Breast epithelium (tissue), 4 donors: ENCODE results near the gene ACTR3. TPM values are rescaled to one million over a fixed set of nuclear protein-coding genes. Genes with fewer than 3 reads are reported as not detected.

Experiments
- DNase-seq, 2 donors: peaks; one replicate each; pipeline ENCODE4 v3.0.0-alpha.2; 2019; ENCODE audit warnings: low spot score in 2 of 2
- H3K27ac ChIP-seq, 2 donors: fragments of 200-600 bp; sonication (generic) in 1 of 2; one replicate each; pipeline ENCODE4 v1.5.1; 2016 to 2019; ENCODE audit warnings: mild to moderate bottlenecking in 1 of 2
- H3K27me3 ChIP-seq, 2 donors: fragments of 200-600 bp; sonication (generic) in 1 of 2; one replicate each; pipeline versions ENCODE4 v1.5.1 to v1.6.0; 2017 to 2019; ENCODE audit warnings: control low read depth in 1 of 2, mild to moderate bottlenecking in 1 of 2
- H3K36me3 ChIP-seq: fragments of 200-600 bp; one replicate; pipeline ENCODE4 v1.5.1; 2019
- H3K4me1 ChIP-seq, 2 donors: fragments of 200-600 bp; sonication (generic); one replicate each; pipeline ENCODE4 v1.5.1; 2016 to 2019; ENCODE audit warnings: control low read depth in 1 of 2
- H3K4me3 ChIP-seq, 3 donors: fragments of 200-600 bp; sonication (generic); 1 replicate in 2 of 3; 2 replicates in 1 of 3; pipeline ENCODE4 v1.5.1; 2016 to 2019; ENCODE audit warnings: mild to moderate bottlenecking in 3 of 3, moderate library complexity in 2 of 3
- H3K9me3 ChIP-seq, 2 donors: fragments of 200-600 bp; sonication (generic) in 1 of 2; one replicate each; pipeline ENCODE4 v1.5.1; 2016 to 2019; ENCODE audit warnings: control low read depth in 1 of 2
- POLR2A ChIP-seq: fragments of 450-650 bp; IDR thresholded peaks from one replicate; pipeline ENCODE4 v1.6.1; 2016; ENCODE audit warnings: antibody characterized with exemption, mild to moderate bottlenecking, moderate library complexity
- POLR2AphosphoS5 ChIP-seq, 3 donors: sonication (generic); formaldehyde crosslinking; IDR thresholded peaks; one replicate each; pipeline ENCODE4 v1.6.1; 2017; ENCODE audit warnings: antibody characterized with exemption in 3 of 3
- intact Hi-C: fragments of 100-400 bp; cut with DNase I; formaldehyde crosslinking; loops from one replicate; pipeline ENCODE4 v1.15.1; 2023; ENCODE audit warnings: low total_unique reads
- total RNA-seq, 3 donors: library from RNA; depleted of rRNA; stranded (reverse); fragments of >200 nt; gene quantifications; one replicate each; pipeline ENCODE4 v1.1.0, GENCODE V29; 2016
- TF ChIP-seq, protein P1 (sequence below), 3 donors: fragments of 450-650 bp; IDR thresholded peaks; one replicate each; pipeline ENCODE4 v1.5.1; 2016 to 2017; ENCODE audit warnings: antibody characterized with exemption in 3 of 3, mild to moderate bottlenecking in 3 of 3, moderate library complexity in 3 of 3

ACTR3 gene
- total RNA-seq, 3 donors from 2014 or later: 98.4 to 150 (median 117) TPM

DNA sequence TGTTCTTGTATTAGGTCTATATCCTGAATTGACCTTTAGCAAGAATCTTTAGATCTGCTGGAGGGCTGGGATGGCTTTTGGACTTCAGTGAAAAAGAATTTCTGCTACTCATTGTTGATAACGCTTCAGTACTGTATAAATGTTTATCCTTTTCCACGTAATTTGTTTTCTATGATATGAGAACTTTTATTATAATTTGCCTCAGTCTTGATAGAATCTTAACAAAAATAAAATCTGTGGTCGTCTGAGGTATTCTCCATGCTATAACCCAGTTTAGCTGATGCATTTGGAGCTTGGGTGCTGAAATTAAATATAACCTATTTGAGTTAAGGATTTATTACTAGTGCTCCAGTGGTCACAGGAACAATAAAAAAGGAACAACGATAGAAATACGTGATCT, 71.1 kb downstream of the ACTR3 start:
- TF ChIP-seq POLR2A (no peak), POLR2AphosphoS5 (IDR thresholded peaks at IDR 0.05) (no peak)
- TF ChIP-seq, protein P1, sequence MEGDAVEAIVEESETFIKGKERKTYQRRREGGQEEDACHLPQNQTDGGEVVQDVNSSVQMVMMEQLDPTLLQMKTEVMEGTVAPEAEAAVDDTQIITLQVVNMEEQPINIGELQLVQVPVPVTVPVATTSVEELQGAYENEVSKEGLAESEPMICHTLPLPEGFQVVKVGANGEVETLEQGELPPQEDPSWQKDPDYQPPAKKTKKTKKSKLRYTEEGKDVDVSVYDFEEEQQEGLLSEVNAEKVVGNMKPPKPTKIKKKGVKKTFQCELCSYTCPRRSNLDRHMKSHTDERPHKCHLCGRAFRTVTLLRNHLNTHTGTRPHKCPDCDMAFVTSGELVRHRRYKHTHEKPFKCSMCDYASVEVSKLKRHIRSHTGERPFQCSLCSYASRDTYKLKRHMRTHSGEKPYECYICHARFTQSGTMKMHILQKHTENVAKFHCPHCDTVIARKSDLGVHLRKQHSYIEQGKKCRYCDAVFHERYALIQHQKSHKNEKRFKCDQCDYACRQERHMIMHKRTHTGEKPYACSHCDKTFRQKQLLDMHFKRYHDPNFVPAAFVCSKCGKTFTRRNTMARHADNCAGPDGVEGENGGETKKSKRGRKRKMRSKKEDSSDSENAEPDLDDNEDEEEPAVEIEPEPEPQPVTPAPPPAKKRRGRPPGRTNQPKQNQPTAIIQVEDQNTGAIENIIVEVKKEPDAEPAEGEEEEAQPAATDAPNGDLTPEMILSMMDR (IDR thresholded peaks at IDR 0.05): no peak
- Histone ChIP-seq H3K27ac (no peak overlapping the region), H3K4me3 (no peak overlapping the region), H3K36me3 (no peaks in the 10 kb centered on the region), H3K9me3 (no peaks in the 10 kb centered on the region), H3K4me1 (no peaks in the 10 kb centered on the region), H3K27me3 (no peaks in the 10 kb centered on the region)
- intact Hi-C loops: no loop called here
- DNase-seq: no peak

DNA sequence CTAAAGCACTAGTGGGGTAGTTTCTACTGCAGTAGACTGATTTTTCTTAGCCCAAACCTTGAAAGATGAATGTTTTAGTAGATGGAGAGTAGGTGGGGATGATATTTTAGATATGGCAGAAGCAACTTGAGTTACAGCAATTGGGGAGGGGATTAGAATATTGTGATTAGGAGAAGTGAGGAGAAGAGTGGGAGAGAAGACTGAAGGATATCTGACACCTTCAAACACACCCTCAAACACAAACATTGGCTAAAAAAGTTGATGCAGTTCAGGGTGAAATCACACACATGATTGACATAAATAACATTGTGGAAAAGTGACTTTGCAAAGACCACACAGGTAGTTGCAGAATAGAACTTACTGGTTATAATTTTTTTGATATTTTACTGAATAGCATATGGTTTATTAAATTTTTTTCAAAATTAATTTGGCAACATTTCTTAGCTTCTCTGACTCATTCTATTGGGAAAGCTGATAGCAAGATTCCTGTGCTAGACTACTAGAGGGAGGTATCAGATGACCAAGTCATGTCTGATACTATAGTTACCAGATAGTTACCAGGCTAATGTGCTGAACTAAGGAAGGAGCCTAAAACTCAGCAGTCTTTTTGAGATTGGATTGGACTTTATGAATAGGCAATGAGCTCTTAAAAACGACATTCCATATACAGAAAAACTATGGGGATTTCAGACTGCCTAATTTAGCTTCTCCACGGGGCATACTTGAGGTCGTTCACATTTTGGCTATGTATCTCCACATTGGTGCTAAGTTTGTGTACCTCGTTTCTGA, 73.0 kb downstream of the ACTR3 start:
- Histone ChIP-seq H3K4me1 (no peaks in the 10 kb centered on the region), H3K27me3 (no peaks in the 10 kb centered on the region), H3K36me3 (no peaks in the 10 kb centered on the region), H3K4me3 (no peak overlapping the region), H3K27ac (no peak overlapping the region), H3K9me3 (no peaks in the 10 kb centered on the region)
- TF ChIP-seq POLR2A (no peak), POLR2AphosphoS5 (IDR thresholded peaks at IDR 0.05) (no peak)
- TF ChIP-seq, protein P1 (IDR thresholded peaks at IDR 0.05): no peak
- no peak for DNase-seq
- intact Hi-C loops: no loop called here

DNA sequence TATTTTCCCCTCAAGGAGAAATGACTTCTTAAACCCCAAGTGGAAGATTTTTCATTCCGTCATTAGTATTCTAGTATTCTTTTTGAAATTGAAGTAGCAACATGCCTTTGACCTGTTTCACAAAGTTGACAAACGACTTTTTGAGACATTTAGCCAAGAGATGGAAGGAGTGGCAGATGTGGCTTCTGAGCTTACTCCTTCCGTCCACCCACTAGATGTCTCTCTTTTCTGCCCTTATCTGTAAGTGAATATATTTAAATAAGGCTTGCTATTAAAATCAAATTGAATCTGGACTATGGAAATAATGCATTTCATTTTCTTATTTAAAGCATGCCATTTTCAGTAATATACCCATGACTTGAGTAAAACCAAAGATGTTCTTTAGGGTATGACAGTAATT, 74.1 kb downstream of the ACTR3 start:
- Histone ChIP-seq H3K4me3 (no peak overlapping the region), H3K27ac (no peak overlapping the region), H3K9me3 (no peaks in the 10 kb centered on the region), H3K36me3 (no peaks in the 10 kb centered on the region), H3K27me3 (no peaks in the 10 kb centered on the region), H3K4me1 (no peaks in the 10 kb centered on the region)
- TF ChIP-seq POLR2AphosphoS5 (IDR thresholded peaks at IDR 0.05): no peak
- no peak for TF ChIP-seq POLR2A
- TF ChIP-seq, protein P1 (IDR thresholded peaks at IDR 0.05): no peak
- DNase-seq: no peak
- intact Hi-C loops: no loop called here

DNA sequence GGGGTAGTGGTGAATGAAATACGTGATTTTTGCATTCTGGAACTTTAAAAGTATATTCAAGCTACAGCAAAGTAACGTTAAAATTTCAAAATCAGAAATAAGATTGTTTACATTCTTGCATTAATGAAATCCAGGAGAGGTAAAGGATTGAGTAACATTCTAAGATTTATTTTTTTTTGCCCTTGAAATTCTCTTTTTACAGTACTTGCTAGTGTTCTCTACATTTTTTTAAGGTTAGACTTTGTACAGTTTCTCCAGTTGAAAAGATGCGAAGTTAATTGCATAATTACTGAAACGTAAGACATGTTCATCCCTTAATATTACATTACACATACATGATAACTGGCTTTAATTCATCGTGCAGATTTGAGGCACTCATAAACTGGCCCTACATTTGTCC, 74.5 kb downstream of the ACTR3 start:
- Histone ChIP-seq H3K36me3 (no peaks in the 10 kb centered on the region), H3K27ac (no peak overlapping the region), H3K4me1 (no peaks in the 10 kb centered on the region), H3K27me3 (no peaks in the 10 kb centered on the region), H3K4me3 (no peak overlapping the region), H3K9me3 (no peaks in the 10 kb centered on the region)
- TF ChIP-seq POLR2A (no peak), POLR2AphosphoS5 (IDR thresholded peaks at IDR 0.05) (no peak)
- TF ChIP-seq, protein P1 (IDR thresholded peaks at IDR 0.05): no peak
- intact Hi-C loops: no loop called here
- no peak for DNase-seq

DNA sequence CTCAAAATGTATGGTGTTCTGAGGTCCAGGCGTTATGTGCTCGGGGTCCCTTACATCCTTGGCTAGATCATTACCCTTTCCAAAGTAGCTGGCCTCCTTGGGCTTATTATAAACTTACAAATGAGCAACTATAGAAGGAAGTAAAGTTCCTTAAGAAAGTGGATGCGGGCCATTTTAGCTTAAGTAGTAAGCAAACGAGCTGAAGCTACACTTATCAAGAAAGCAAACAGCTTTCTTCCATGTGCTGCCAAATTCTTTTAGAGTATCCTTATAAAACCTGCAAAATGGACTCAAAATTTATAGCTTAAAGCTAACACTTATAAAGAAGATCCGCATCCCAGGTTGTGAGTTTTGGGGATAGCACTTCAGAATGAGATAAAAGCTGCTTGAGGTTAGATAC, 75.3 kb downstream of the ACTR3 start:
- intact Hi-C loops: no loop called here
- Histone ChIP-seq H3K27ac (no peak overlapping the region), H3K4me1 (no peaks in the 10 kb centered on the region), H3K4me3 (no peak overlapping the region), H3K27me3 (no peaks in the 10 kb centered on the region), H3K36me3 (no peaks in the 10 kb centered on the region), H3K9me3 (no peaks in the 10 kb centered on the region)
- TF ChIP-seq POLR2AphosphoS5 (IDR thresholded peaks at IDR 0.05) (no peak), POLR2A (no peak)
- TF ChIP-seq, protein P1 (IDR thresholded peaks at IDR 0.05): no peak
- no peak for DNase-seq
